Measurements from ENCODE around the gene CTNNA1.
A peak's percentile ranks its signal among the peaks of the same experiment; 100 is the strongest.
"Not testable (repeated sequence)": the region's sequence is repeated elsewhere in the genome, so short reads cannot be mapped to it uniquely, and the experiment has no call there.

Gene CTNNA1, protein sequence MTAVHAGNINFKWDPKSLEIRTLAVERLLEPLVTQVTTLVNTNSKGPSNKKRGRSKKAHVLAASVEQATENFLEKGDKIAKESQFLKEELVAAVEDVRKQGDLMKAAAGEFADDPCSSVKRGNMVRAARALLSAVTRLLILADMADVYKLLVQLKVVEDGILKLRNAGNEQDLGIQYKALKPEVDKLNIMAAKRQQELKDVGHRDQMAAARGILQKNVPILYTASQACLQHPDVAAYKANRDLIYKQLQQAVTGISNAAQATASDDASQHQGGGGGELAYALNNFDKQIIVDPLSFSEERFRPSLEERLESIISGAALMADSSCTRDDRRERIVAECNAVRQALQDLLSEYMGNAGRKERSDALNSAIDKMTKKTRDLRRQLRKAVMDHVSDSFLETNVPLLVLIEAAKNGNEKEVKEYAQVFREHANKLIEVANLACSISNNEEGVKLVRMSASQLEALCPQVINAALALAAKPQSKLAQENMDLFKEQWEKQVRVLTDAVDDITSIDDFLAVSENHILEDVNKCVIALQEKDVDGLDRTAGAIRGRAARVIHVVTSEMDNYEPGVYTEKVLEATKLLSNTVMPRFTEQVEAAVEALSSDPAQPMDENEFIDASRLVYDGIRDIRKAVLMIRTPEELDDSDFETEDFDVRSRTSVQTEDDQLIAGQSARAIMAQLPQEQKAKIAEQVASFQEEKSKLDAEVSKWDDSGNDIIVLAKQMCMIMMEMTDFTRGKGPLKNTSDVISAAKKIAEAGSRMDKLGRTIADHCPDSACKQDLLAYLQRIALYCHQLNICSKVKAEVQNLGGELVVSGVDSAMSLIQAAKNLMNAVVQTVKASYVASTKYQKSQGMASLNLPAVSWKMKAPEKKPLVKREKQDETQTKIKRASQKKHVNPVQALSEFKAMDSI

DNA sequence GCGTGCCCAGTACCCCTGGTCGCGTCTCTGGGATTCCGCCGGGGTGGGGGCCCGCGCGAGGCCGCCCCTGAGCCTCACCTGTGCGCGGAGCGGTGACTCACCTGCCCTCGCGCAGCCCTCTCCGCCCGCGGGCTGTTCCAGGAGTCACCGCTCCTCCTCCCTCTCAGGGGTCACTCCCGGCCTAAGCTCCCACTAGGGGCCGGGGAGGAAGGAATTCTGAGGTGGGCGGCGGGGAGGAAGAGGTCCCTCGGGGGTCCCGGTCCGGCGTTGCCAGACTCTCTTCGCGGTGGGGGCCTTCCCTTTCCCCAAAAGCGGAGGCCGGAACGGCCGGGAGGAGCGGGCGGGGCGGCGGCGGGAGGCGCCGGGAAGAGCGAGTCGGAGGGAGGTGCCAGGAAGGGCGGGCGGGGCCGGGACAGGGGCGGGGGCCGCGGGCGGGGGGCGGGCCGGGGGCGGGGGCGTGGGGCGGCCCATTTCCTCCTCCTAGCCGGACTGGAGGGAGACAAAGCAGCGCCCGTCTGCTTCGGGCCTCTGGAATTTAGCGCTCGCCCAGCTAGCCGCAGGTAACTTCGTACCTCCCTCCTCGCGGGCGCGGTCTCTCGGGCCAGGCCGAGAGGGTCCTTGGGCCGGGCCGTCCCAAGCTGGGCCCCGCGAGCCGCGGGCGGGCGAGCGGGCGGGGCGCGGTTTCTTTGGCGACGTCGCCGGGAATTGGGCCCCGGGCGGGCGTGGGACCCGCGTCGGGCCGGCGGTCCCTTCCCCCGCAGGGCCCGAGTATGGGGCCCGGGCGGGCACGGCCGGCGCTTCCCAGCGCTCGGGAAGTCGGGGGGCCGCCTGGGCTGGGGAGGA, at the start of gene CTNNA1:
TSS of gene CTNNA1 (plus strand) at position 475 of the 843 bp plus-strand sequence. CDS start 28,500 bp downstream, outside the sequence.
- ATAC-seq, result peak; percentile 60 to 61

DNA sequence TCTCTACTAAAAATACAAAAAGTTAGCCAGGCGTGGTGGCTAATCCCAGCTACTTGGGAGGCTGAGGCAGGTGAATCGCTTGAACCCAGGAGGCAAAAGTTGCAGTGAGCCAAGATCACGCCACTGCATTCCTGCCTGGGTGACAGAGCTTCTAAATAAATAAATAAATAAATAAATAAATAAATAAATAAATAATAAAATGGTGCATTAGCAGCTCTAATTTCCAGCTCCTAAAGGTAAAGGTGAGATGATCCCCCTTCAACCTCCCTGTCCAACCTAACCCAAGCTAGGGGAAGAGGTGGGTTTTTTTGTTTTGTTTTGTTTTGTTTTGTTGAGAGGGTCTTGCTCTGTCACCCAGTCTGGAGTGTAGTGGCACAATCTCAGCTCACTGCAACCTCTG, 49.4 kb upstream of the CTNNA1 start:
- not testable (repeated sequence) for ATAC-seq

DNA sequence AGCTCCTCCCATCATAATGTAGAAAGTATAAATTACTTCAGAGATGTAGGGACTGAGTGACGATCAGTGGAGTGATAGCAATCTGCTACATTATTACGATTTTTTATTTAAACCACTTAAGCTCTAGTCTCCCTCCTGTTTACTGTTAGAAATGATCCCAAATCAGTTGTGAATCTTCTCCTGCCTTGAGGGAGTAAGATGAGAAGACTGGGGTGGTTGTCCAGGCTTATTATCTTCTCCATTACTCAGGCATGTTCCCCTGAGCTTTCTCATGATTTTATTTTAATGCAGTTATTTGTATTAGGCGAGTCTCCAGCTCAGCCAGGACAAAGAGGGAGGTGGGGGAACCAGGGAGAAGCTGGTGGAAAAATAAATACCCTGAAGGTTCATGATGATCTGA, 48.2 kb upstream of the CTNNA1 start:
- no peak for ATAC-seq

DNA sequence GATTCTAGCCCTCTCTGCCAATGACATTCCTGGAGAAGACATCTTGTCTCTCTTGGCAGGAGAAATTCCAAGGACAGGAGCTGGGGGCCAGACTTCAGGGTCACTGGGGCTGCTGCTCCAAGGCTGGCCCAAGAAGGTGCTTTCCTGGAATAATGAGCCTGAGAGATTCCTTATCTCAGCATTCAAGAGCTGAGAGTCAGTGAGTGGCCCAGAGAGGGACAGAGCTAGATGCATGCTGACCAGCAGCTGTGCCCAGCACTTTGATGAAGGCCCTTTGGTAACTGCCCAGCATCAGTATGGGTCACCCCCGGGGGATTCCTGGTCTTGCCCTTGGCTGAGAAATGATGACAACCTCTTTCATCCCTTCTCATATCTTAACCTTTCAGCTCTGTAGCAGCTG, 47.7 kb upstream of the CTNNA1 start:
- no peak for ATAC-seq

DNA sequence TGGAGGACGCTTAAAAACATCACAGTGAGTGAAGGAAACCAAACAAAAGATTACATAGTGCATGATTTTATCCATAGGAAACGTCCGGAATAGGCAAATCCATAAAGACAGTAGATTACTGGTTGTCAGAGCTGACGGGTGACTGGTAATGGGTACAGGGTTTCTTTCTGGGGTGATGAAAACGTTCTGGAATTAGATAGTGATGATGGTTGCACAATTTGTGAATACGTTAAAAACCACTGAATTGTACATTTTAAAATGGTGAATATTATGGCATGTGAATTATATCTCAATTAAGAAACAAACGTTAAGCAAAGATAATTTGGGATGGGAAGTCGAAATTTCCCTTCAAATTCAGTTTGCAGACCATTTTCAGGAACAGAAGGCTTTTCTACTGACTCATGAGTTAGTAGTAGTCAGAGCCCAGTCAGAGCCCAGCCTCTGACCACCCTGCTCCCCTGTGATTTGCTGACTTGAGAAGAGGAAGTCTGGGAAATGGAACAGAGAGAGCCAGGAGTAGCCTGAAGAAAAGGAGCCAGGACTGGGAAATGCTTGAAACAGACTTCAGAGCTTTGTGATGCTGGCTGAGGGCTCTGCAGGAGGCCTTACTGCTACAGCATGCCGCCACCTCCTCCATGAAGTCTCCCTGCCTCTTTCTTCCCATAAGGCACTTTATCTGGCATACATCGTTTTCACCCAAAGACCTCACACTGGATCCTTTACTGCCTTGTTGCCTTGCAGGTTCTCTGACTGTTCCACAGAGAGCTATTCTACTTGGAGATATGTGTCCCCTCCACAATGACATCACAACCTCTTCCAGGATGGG, 46.4 kb upstream of the CTNNA1 start:
- no peak for ATAC-seq

DNA sequence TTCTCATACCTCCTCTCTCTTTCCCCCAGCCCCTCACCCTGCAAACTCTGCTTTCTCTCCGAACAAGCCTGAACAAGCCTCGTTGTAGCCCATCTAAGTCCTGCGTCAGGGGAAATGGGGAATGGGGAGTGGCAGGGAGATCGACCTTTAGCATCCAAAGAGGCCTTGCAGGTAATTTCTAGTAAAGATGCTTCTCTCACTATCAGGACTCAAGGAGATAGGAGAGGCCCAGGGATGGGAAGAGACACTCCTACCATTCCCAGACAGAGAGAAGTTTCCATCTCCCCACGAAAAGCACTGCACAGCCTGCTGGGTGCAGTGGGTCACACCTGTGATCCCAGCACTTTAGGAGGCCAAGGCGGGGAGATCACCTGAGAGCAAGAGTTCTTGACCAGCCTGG, 44.4 kb upstream of the CTNNA1 start:
- ATAC-seq, result no peak

DNA sequence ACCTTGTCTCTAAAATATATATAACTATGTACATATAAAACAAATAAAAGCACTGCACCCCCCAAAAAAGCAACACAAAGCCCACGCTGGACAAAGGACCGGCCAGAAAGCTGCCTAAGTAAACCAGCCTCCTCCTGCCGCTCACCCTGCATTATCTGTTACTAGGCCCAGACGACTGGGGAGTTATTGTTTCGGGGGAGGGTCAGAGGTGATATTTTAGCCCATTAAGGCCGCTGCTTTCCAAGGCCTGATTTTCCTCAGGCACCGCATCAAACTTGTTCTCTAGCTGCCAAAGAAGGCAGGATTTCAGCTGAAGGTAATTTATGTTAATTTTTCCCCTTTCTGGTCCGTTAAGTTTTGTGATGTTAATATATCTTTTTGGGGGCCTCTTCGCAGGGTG, 44.0 kb upstream of the CTNNA1 start:
- ATAC-seq, result no peak

DNA sequence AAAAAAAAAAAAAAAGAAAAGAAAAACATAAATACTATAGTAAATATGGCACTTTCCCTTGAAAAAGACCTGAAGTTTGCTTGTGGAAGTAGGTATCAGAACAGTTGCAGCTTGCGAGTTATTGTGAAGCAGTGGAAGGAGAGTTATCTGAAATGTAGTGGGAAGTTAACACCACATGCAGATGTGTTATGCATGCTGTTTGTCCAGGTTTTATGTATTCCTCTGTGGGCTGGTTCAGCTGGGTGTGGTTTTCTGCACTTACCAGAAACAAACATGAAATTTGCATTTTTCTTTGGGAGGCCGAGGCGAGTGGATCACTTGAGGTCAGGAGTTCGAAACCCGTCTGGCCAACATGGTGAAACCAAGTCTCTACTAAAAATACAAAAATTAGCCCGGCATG, 42.1 kb upstream of the CTNNA1 start:
- ATAC-seq, result no peak

DNA sequence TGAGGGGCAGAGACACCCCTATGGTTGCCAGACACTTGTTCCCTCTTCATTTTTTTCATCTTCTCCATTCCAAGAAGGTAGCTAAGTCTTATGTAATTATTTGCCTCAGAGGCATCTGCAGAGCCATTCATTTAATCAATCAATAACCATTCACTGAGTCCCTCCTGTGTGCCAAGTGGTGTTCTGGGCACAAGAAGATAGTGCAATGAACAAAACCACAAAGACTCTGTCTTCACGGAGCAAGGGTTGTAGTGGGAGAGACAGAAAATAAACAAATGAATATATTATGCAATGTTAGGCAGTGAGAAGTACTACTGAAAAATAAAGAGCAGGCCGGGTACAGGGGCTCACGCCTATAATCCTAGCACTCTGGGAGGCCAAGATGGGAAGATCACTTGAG, 41.4 kb upstream of the CTNNA1 start:
- ATAC-seq, result no peak

DNA sequence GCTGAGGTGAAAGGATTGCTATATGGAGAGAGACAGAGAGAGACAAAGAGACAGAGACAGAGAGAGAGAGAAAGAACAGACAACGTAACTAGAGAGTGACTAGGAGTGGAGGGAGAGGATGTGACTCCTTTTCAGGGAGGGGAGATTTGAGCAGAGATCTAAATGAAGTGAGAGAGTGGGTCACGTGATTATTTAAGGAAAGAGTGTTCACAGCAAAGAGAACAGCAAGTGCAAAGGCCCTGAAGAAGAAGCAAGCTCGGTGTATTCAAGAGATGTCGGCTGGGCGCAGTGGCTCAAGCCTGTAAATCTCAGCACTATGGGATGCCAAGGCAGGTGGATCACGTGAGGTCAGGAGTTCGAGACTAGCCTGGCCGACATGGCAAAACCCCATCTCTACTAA, 40.9 kb upstream of the CTNNA1 start:
- ATAC-seq, result no peak

DNA sequence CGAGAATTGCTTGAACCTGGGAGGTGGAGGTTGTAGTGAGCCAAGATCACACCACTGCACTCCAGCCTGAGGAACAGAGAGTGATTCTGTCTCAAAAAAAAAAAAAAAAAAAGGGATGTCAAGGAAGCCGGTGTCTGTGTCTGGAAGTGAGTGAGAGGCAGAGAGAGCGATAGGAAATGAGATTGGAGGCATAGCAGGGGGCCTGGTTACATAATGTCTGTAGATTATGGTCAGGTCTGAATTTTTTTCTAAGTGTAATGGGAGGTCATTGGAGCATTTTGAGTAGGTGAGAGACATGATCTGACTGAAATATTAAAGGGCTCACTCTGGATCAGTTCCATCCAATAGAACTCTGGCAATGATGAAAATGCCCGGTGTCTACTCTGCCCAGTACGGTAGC, 40.4 kb upstream of the CTNNA1 start:
- ATAC-seq, result no peak

DNA sequence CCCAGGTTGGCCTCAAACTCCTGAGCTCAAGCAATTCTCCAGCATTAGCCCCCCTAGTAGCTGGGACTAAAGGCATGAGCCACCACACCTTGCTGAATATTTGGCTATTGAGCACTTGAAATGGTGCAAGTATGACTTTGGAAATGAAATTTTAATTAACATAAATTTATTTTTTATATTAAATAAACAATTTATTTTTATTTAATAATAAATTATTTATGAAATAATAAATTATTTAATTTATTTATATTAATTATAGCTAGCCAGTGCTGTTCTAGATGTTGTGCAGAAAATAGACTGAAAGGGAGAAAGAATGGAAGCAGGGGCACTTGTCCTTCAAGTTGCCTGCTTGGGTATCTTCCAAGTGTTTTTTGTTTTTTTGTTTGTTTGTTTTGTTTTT, 40.0 kb upstream of the CTNNA1 start:
- ATAC-seq, result no peak

DNA sequence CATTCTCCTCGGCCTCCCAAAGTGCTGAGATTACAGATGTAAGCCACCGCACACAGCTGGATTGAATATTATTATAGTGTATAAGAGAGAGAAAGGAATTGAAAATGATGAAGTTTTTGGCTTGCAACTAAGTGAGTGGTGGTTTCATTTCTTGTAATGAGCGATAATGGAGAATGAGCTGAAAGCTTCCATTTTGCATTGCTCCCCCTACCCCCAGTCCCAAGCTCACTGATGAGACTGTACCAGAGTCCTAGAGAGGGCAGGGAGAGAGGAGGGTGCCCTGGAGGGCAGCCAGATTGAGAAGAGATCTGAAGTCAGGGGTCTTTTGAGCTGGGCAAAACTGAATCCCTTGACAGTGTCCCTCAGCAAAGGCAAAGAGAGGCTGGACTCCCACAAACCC, 38.5 kb upstream of the CTNNA1 start:
- ATAC-seq, result no peak

DNA sequence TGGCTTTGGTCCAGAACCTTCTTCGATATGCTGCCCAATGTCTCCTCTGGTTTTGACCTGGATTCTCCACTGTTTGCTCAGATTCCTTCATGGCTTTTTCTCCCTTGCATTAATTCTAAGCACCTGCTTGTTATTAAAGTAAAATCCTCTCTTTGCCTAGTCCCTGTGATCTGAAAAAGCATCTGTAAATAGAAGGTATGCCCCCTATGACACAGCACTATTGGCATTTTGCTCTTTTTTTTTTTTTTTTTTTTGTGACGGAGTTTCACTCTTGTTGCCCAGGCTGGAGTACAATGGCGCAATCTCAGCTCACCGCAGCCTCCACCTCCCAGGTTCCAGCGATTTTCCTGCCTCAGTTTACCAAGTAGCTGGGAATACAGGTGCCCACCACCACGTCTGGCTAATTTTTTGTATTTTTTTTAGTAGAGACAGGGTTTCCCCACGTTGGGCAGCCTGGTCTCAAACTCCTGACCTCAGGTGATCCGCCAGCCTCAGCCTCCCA, 37.2 kb upstream of the CTNNA1 start:
- ATAC-seq, result not testable (repeated sequence)

DNA sequence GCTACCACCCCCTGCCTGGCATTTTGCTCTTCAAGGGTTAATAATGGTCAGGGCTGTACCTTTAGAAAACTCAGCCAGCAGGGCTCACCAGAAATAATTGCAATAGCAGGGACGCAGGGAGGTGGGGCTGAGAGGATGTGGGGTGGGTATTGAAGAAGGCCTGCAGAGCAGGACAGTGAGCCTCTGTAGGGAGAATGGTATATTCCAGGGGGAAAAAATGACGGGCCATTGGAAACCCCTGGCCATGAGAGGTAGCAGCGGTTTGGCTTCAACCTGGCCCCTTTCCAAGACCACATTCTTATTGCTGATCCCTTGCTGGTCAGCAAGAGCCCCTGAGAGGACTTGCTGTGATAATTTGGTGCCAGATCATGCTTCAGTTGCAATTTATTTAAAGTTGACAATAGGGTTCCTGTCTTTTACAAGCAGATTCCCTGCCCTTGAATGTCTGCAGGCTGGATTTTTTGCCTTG, 36.7 kb upstream of the CTNNA1 start:
- no peak for ATAC-seq

DNA sequence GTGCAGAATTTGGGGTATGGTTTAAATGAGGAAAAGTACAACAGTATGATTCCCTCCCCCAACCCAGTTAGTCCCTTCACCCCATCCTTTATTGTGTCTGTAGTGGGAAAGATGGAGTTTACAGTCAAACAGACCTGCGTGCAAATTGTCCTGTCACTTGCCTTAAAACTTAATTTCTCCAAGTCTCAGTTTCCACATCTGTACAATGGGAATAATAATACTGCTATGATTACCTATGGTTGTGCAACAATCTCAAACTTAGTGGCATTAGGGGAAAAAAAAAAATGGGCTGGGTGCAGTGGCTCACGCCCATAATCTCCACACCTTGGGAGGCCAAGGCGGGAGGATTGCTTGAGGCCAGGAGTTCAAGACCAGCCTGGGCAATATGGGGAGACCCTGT, 35.8 kb upstream of the CTNNA1 start:
- ATAC-seq, result no peak

DNA sequence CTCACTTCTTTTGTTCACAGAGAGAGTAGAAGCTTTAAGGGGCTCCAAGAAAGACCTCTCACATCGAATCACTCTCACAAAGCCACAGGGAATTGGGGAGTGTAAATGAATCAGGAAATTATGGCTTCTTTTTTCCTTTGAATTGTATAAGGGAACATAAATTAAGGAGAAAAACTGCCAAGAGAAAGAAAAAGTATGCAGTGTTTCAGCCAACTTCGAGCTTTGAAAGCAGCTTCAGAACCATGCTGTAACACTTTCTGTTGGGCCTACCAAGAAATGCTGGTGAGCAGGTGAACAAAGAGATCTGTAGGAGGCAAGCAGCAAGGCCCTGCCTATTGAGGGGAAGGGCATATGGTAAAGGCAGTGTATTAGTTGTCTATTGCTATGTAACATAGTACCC, 33.4 kb upstream of the CTNNA1 start:
- no peak for ATAC-seq

DNA sequence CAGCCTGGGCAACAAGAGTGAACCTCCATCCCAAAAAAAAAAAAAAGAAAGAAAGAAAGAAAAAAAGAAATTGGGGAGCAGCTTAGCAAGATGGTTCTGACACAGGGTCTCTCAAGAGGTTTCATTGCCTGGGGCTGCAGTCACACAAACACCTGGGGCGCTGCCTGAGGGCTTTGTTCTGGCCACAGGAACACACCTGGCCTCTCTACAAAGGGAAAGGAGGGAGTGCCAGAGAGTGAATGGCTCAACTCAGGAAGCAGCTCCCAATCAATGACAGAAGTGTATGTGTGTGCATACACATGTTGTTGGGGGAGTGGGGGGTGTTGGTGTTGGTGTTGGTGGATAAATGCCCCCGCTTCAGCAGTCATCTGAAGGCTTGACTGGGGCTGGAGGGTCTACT, 32.4 kb upstream of the CTNNA1 start:
- ATAC-seq, result no peak

DNA sequence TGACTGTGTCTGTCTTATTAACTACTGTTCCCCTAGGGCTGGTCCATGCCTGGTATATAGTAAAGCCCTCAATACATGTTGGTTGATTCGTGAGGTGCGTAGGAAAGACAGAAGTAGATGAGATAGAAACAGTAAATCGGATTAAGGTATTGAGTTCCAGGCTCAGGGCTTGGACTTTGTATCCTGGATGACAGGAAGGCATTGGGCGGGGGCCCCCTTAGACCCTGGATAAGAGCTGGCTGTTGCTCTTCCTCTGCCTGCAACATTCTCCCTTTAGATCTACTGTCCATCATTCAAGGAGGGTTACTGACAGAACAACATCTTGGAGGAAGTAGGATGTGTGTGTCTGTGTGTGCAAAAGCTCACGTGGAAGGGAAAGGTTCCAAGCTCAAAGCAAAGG, 31.2 kb upstream of the CTNNA1 start:
- ATAC-seq, result no peak

DNA sequence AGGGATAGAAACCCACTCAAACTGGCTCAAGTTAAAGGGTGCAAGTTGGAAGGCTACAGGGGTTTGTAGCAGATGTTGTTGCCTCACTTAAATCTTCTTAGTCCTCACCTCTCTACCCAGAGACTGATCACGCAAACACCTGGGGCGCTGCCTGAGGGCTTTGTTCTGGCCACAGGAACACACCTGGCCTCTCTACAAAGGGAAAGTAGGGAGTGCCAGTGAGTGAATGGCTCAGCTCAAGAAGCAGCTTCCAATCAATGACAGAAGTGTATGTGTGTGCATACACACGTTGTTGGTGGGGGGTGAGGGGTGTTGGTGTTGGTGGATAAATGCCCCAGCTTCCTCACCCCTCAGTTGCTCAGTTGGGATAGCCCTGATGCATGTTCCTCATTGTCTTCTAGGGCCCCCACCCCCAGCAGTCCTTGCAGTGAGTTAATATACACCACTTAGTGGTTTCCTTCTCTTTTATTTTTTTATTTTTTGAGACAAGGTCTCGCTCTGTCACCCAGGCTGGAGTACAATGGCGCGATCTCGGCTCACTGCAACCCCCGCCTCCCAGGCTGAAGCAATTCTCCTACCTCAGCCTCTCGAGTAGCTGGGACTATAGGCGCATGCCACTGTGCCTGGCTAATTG, 30.6 kb upstream of the CTNNA1 start:
- no peak for ATAC-seq

DNA sequence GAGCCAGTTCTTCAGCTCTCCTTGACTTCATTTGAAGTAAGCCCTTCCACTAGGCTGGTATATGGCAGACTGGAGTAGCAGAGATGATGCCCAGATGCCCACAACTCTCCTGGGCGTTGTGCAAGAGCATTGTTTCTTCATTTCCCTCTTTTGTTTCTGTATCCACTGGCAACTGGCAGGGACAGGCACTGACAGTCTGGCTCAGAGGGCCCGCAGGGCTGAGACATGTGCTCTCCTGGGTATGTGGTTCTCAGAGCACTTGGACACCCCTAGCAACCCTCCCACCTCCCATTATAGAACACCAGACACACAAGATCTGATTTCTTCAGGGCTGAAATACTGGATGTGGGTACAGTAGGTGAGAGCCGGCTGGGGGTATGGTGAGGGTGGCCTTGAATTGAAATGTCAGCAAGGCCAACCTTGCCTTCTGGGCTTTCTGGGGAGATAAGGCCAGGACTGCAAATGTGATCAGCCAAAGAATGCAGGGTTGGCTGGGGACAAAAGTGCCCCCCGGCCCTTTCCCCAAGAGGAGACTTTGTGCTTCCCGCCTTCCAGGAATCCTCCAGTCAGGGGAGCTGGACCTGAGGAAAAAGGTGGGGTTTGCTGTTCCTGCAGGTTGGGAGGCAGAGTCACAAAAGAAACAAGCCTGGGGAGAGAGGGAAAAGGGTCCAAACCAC, 28.6 kb upstream of the CTNNA1 start:
- ATAC-seq, result no peak
